ENCODE measurements around the gene MAOA.
A peak's percentile ranks its signal among the peaks of the same experiment; 100 is the strongest.

Gene MAOA

GRCh38 chrX:43640482-43640881 is 15.6 kb upstream of the MAOA start:
- Histone ChIP-seq H3K36me3 (ENCODE audit: control insufficient read depth, insufficient read depth, low read length) (no peaks in the 10 kb centered on the region), H3K9me3 (ENCODE audit: control insufficient read depth, insufficient read depth, low read length) (no peaks in the 10 kb centered on the region), H3K27me3 (ENCODE audit: control insufficient read depth, insufficient read depth, low read length) (no peaks in the 10 kb centered on the region), H3K4me3 (ENCODE audit: low read length) (no peak overlapping the region), H3K27ac (ENCODE audit: low read length) (no peak overlapping the region), H3K4me1 (ENCODE audit: control insufficient read depth, insufficient read depth, low read length) (no peaks in the 10 kb centered on the region)
- no CpG with 5 or more reads among the region's 5 CpGs for WGBS (ENCODE audit: insufficient coverage, insufficient read length)
- DNase-seq (ENCODE audit: low read depth, low spot score) = no peak

DNA sequence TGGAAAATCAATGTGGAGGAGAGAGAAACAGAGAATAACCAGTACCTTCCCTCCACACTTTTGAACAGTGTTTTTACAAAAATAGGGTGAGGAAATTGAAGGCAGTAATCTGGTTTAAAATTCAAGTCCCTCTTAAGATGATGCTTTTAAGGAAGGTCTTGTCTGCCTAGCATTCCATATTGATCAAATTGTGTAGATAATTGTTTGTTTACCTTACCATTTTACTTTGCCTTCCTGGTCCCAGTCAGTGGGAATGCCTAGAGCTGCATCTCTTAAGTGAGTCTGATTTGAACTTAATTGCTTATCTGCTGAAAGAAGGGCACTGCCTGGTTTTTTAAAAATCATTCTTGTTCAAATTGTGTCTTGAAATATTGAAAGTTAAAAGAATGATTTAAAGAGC is 14.4 kb upstream of the MAOA start:
- DNase-seq (ENCODE audit: low read depth, low spot score) = no peak
- no peaks in the 10 kb centered on the region for H3K27me3 ChIP-seq (ENCODE audit: control insufficient read depth, insufficient read depth, low read length)

DNA sequence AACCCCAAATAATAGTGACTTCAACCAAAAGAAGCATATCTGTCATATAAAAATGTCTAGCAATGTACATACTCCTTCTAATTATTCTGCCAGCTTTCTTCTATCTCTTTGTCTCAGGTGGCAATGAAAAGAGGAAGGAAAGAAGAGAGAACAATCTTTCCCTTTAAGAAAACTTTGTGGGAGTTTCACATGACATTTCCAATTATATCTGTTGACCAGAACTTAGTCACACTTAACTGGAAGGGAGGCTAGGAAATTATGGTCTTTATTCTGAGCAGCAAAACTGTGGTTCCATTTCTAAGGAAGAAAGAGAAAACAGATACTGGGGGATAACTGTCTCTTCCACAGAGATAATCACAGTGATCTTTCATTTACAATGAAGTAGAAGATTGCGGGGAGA is 12.9 kb upstream of the MAOA start:
- H3K27me3 ChIP-seq (ENCODE audit: control insufficient read depth, insufficient read depth, low read length) = no peaks in the 10 kb centered on the region
- no peak overlapping the region for H3K27ac ChIP-seq (ENCODE audit: low read length)
- no peaks in the 10 kb centered on the region for H3K36me3 ChIP-seq (ENCODE audit: control insufficient read depth, insufficient read depth, low read length)
- no CpG with 5 or more reads among the region's 1 CpG for WGBS (ENCODE audit: insufficient coverage, insufficient read length)
- DNase-seq (ENCODE audit: low read depth, low spot score) = no peak
- no peaks in the 10 kb centered on the region for H3K9me3 ChIP-seq (ENCODE audit: control insufficient read depth, insufficient read depth, low read length)
- H3K4me3 ChIP-seq (ENCODE audit: low read length) = no peak overlapping the region
- H3K4me1 ChIP-seq (ENCODE audit: control insufficient read depth, insufficient read depth, low read length) = no peaks in the 10 kb centered on the region

More for the DNA sequence above, 14.4 kb upstream of the MAOA start:
- H3K9me3 ChIP-seq (ENCODE audit: control insufficient read depth, insufficient read depth, low read length) = no peaks in the 10 kb centered on the region
- H3K4me1 ChIP-seq (ENCODE audit: control insufficient read depth, insufficient read depth, low read length) = no peaks in the 10 kb centered on the region
- no peaks in the 10 kb centered on the region for H3K36me3 ChIP-seq (ENCODE audit: control insufficient read depth, insufficient read depth, low read length)
- no peak overlapping the region for H3K27ac ChIP-seq (ENCODE audit: low read length)
- H3K4me3 ChIP-seq (ENCODE audit: low read length) = no peak overlapping the region

- no peaks in the 10 kb centered on the region for H3K9me3 ChIP-seq (ENCODE audit: control insufficient read depth, insufficient read depth, low read length)
- DNase-seq (ENCODE audit: low read depth, low spot score) = no peak
- H3K36me3 ChIP-seq (ENCODE audit: control insufficient read depth, insufficient read depth, low read length) = no peaks in the 10 kb centered on the region
- H3K4me1 ChIP-seq (ENCODE audit: control insufficient read depth, insufficient read depth, low read length) = no peaks in the 10 kb centered on the region
- H3K27me3 ChIP-seq (ENCODE audit: control insufficient read depth, insufficient read depth, low read length) = no peaks in the 10 kb centered on the region
- H3K27ac ChIP-seq (ENCODE audit: low read length) = no peak overlapping the region
- H3K4me3 ChIP-seq (ENCODE audit: low read length) = no peak overlapping the region
Measured at GRCh38 chrX:43643662-43644061, 12.4 kb upstream of the MAOA start.

DNA sequence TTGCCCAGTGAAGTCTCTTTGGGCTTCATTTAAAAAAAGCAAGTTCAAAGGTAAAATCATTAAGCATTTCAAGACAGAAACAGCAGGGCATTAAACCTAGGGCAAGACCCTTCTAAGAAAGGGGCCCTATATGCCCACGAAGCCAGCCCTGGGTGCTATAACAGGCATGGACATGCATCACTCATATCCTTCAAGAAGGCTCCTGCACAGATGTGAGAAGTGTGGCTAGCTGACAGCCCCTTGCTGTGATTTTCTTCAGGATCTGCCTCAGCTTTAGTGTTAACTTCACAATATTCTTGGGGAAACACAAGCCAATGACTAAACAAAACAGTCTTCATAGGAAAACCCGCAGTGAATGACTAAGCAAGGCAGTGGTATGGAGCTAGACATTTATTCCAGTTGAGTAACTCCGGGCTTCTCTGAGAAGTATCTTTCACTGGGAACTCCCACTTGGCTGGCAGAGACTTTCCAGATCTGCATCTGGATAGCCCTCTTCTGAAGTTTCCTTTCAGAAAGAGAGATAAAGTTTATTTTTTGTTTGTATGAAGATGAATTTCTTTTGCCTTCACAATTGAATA is 11.9 kb upstream of the MAOA start:
- no CpG with 5 or more reads among the region's 3 CpGs for WGBS (ENCODE audit: insufficient coverage, insufficient read length)
- no peaks in the 10 kb centered on the region for H3K36me3 ChIP-seq (ENCODE audit: control insufficient read depth, insufficient read depth, low read length)
- no peaks in the 10 kb centered on the region for H3K4me1 ChIP-seq (ENCODE audit: control insufficient read depth, insufficient read depth, low read length)
- H3K4me3 ChIP-seq (ENCODE audit: low read length) = no peak overlapping the region
- no peaks in the 10 kb centered on the region for H3K9me3 ChIP-seq (ENCODE audit: control insufficient read depth, insufficient read depth, low read length)
- DNase-seq (ENCODE audit: low read depth, low spot score) = no peak
- H3K27me3 ChIP-seq (ENCODE audit: control insufficient read depth, insufficient read depth, low read length) = no peaks in the 10 kb centered on the region
- no peak overlapping the region for H3K27ac ChIP-seq (ENCODE audit: low read length)

GRCh38 chrX:43646800-43647199 is 9.3 kb upstream of the MAOA start:
- no CpG with 5 or more reads among the region's 3 CpGs for WGBS (ENCODE audit: insufficient coverage, insufficient read length)

DNA sequence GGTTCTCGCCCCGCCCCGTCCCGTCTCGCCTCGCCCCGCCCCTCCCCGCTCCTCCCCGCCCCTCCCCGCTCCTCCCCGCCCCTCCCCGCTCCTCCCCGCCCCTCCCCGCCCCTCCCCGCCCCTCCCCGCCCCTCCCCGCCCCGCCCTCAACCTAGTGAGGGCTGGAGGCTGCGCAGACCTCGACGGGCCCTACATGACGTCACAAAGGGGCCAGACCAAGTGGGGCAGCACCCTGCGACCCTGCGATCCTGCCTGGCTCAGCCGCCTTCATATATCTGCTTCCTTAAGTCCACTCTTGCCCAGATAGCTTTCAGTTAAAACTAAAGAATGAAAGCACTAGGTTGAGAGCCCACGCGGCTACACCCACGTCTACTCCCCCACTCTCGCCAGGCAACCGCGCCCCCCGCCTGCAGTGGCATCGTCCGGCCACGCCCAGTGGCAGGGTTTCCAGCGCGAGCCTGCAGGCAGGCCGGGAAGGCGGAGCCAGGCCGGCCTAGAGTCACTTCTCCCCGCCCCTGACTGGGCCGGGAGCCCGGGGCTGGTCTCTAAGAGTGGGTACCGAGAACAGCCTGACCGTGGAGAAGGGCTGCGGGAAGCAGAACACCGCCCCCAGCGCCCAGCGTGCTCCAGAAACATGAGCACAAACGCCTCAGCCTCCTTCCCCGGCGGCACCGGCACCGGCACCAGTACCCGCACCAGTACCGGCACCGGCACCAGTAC is 1.5 kb upstream of the MAOA start:
- Histone ChIP-seq H3K36me3 (ENCODE audit: control insufficient read depth, insufficient read depth, low read length) (no peaks in the 10 kb centered on the region), H3K4me1 (ENCODE audit: control insufficient read depth, insufficient read depth, low read length) (no peaks in the 10 kb centered on the region), H3K9me3 (ENCODE audit: control insufficient read depth, insufficient read depth, low read length) (no peaks in the 10 kb centered on the region), H3K27ac (ENCODE audit: low read length) (no peak overlapping the region), H3K27me3 (ENCODE audit: control insufficient read depth, insufficient read depth, low read length) (no peaks in the 10 kb centered on the region), H3K4me3 (ENCODE audit: low read length) (peak overlapping the region; percentile 38; the same call in 1 of the 2 replicates)
- WGBS (ENCODE audit: insufficient coverage, insufficient read length) = no CpG with 5 or more reads among the region's 57 CpGs
- DNase-seq (ENCODE audit: low read depth, low spot score) = peak; percentile 50

More at GRCh38 chrX:43646800-43647199, 9.3 kb upstream of the MAOA start:
- no peaks in the 10 kb centered on the region for H3K4me1 ChIP-seq (ENCODE audit: control insufficient read depth, insufficient read depth, low read length)
- no peak for DNase-seq (ENCODE audit: low read depth, low spot score)
- H3K9me3 ChIP-seq (ENCODE audit: control insufficient read depth, insufficient read depth, low read length) = no peaks in the 10 kb centered on the region
- no peaks in the 10 kb centered on the region for H3K36me3 ChIP-seq (ENCODE audit: control insufficient read depth, insufficient read depth, low read length)
- no peak overlapping the region for H3K27ac ChIP-seq (ENCODE audit: low read length)
- no peaks in the 10 kb centered on the region for H3K27me3 ChIP-seq (ENCODE audit: control insufficient read depth, insufficient read depth, low read length)
- H3K4me3 ChIP-seq (ENCODE audit: low read length) = no peak overlapping the region

- Histone ChIP-seq H3K27me3 (ENCODE audit: control insufficient read depth, insufficient read depth, low read length) (no peaks in the 10 kb centered on the region), H3K4me3 (ENCODE audit: low read length) (peak overlapping the region; percentile 44; the same call in 1 of the 2 replicates), H3K9me3 (ENCODE audit: control insufficient read depth, insufficient read depth, low read length) (no peaks in the 10 kb centered on the region), H3K27ac (ENCODE audit: low read length) (no peak overlapping the region), H3K4me1 (ENCODE audit: control insufficient read depth, insufficient read depth, low read length) (no peaks in the 10 kb centered on the region), H3K36me3 (ENCODE audit: control insufficient read depth, insufficient read depth, low read length) (no peaks in the 10 kb centered on the region)
- no CpG with 5 or more reads among the region's 51 CpGs for WGBS (ENCODE audit: insufficient coverage, insufficient read length)
- DNase-seq (ENCODE audit: low read depth, low spot score) = no peak
Measured at GRCh38 chrX:43655151-43656004, 721 bp upstream of the MAOA start.

DNA sequence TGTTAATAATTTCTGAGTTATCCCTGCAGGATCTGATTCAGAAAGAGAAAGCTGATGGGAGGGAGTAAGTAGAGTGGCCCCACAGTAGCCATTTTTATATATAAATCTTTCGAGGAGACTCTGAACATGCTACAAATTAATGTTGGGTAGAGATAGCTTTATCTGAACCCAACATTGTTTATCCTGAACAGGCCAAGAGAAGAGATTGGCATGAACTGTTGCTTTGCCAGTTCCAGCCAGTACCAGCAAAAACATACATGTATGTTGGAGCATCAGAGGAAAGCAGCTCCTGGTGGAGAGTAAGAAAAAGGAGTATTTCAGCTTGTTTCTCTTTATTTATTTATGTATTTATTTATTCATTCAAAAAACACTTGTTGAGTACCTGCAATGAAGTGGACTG is 1.6 kb downstream of the MAOA start:
- WGBS (ENCODE audit: insufficient coverage, insufficient read length) = no CpG with 5 or more reads among the region's 1 CpG
- no peak overlapping the region for H3K4me3 ChIP-seq (ENCODE audit: low read length)
- H3K4me1 ChIP-seq (ENCODE audit: control insufficient read depth, insufficient read depth, low read length) = no peaks in the 10 kb centered on the region

DNA sequence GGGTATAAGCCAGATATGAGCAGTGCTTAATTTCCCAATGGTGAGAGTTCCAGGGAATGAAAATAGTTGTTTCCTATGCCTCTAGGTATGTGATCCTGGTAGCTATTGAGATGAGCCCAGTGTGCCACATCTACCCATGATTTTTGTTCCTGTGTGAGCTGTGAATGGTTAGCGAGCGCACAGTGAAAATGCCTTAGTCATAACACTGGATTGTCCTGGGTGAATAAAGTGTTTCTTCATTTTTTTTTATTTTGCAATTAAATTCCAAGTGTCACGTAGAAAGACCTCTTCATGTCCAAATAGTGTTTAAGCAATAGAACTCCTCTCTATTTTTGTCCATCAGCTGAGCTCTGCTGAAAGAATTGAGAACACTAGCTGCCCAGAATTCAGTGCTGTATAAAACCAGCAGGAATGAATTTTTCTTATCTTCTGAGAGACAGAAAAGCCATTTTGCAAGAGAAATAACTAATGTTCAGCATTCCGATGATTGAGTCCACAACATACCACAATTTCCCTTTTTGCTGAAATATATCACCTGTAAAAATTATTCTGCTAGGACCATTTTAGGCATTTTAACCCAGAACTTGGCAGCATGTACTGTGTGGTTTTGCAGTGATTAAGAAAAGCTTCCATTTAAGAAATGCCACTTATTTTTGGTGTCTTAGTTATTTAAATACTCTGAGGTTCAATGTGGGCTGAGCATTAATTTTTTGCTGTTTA is 5.6 kb downstream of the MAOA start:
- Histone ChIP-seq H3K9me3 (ENCODE audit: control insufficient read depth, insufficient read depth, low read length) (no peaks in the 10 kb centered on the region), H3K27ac (ENCODE audit: low read length) (no peak overlapping the region), H3K36me3 (ENCODE audit: control insufficient read depth, insufficient read depth, low read length) (no peaks in the 10 kb centered on the region), H3K27me3 (ENCODE audit: control insufficient read depth, insufficient read depth, low read length) (no peaks in the 10 kb centered on the region), H3K4me3 (ENCODE audit: low read length) (no peak overlapping the region), H3K4me1 (ENCODE audit: control insufficient read depth, insufficient read depth, low read length) (no peaks in the 10 kb centered on the region)
- no CpG with 5 or more reads among the region's 4 CpGs for WGBS (ENCODE audit: insufficient coverage, insufficient read length)
- DNase-seq (ENCODE audit: low read depth, low spot score) = no peak

More for the DNA sequence above, 1.6 kb downstream of the MAOA start:
- Histone ChIP-seq H3K27ac (ENCODE audit: low read length) (no peak overlapping the region), H3K27me3 (ENCODE audit: control insufficient read depth, insufficient read depth, low read length) (no peaks in the 10 kb centered on the region), H3K9me3 (ENCODE audit: control insufficient read depth, insufficient read depth, low read length) (no peaks in the 10 kb centered on the region), H3K36me3 (ENCODE audit: control insufficient read depth, insufficient read depth, low read length) (no peaks in the 10 kb centered on the region)
- DNase-seq (ENCODE audit: low read depth, low spot score) = no peak

Data from iPS DF 6.9 (cell line).